Liver (tissue), 9 donors: Measurements from ENCODE around the gene CFAP73. TPM values are rescaled to one million over a fixed set of nuclear protein-coding genes. Genes with fewer than 3 reads are reported as not detected.

Experiments used
- DNase-seq: peaks from one replicate; pipeline ENCODE4 v3.0.0-alpha.2; 2017; ENCODE audit warnings: low spot score
- H3K27ac ChIP-seq, 2 donors: one replicate each; pipeline ENCODE4 v1.7.0; 2013; ENCODE audit warnings: inconsistent platforms in 2 of 2, low read length in 2 of 2, control low read depth in 1 of 2, low read depth in 1 of 2, mild to moderate bottlenecking in 1 of 2
- H3K27me3 ChIP-seq, 4 donors: one replicate each; pipeline versions ENCODE4 v1.6.1 to v1.7.0; 2013; ENCODE audit warnings: low read length in 3 of 4, inconsistent platforms in 1 of 4, mild to moderate bottlenecking in 1 of 4, moderate library complexity in 1 of 4; ENCODE audit not compliant: control insufficient read depth in 4 of 4, insufficient read depth in 4 of 4
- H3K36me3 ChIP-seq, 4 donors: one replicate each; pipeline versions ENCODE4 v1.6.1 to v1.7.0; 2013; ENCODE audit warnings: low read length in 3 of 4, mild to moderate bottlenecking in 3 of 4, low read depth in 1 of 4, moderate library complexity in 1 of 4; ENCODE audit not compliant: control insufficient read depth in 4 of 4, insufficient read depth in 3 of 4
- H3K4me1 ChIP-seq, 4 donors: one replicate each; pipeline versions ENCODE4 v1.6.1 to v1.7.0; 2013; ENCODE audit warnings: low read length in 3 of 4, mild to moderate bottlenecking in 3 of 4, moderate library complexity in 1 of 4; ENCODE audit not compliant: control insufficient read depth in 4 of 4, insufficient read depth in 4 of 4
- H3K4me3 ChIP-seq, 3 donors: one replicate each; pipeline versions ENCODE4 v1.6.1 to v1.7.0; 2013; ENCODE audit warnings: low read length in 3 of 3, control low read depth in 1 of 3, low read depth in 1 of 3, mild to moderate bottlenecking in 1 of 3
- H3K9ac ChIP-seq, 2 donors: one replicate each; pipeline ENCODE4 v1.7.0; 2013; ENCODE audit warnings: low read length in 2 of 2, mild to moderate bottlenecking in 2 of 2, moderate library complexity in 2 of 2, control low read depth in 1 of 2, low read depth in 1 of 2
- H3K9me3 ChIP-seq, 4 donors: one replicate each; pipeline versions ENCODE4 v1.6.1 to v1.7.0; 2013; ENCODE audit warnings: low read length in 3 of 4; ENCODE audit not compliant: control insufficient read depth in 4 of 4
- ATF3 ChIP-seq: IDR thresholded peaks from 2 replicates; pipeline ENCODE4 v1.6.1; 2016; ENCODE audit warnings: antibody characterized with exemption
- CTCF ChIP-seq: fragments of 150-350 bp; IDR thresholded peaks from 2 replicates; pipeline ENCODE4 v1.5.1; 2017; ENCODE audit warnings: improper control_type of control experiment, low read depth, low read length; ENCODE audit not compliant: missing input control
- EGR1 ChIP-seq, 2 donors: IDR thresholded peaks; 2 replicates each; pipeline ENCODE4 v1.6.1; 2016 to 2018; ENCODE audit warnings: antibody characterized with exemption in 2 of 2, low read depth in 2 of 2
- FOXA1 ChIP-seq: IDR thresholded peaks from 2 replicates; pipeline ENCODE4 v1.6.1; 2016; ENCODE audit warnings: antibody characterized with exemption
- FOXA2 ChIP-seq: IDR thresholded peaks from 2 replicates; pipeline ENCODE4 v1.6.1; 2016; ENCODE audit warnings: antibody characterized with exemption
- GABPA ChIP-seq, 2 donors: IDR thresholded peaks in 1 of 2; conservative IDR thresholded peaks in 1 of 2; 2 replicates each; pipeline ENCODE4 v1.6.1; 2016; ENCODE audit warnings: antibody characterized with exemption in 2 of 2, mild to moderate bottlenecking in 1 of 2, moderate library complexity in 1 of 2
- HNF4A ChIP-seq, 2 donors: conservative IDR thresholded peaks; 2 replicates each; pipeline ENCODE4 v1.6.1; 2016; ENCODE audit warnings: antibody characterized with exemption in 2 of 2, mild to moderate bottlenecking in 2 of 2
- HNF4G ChIP-seq: IDR thresholded peaks from 2 replicates; pipeline ENCODE4 v1.6.1; 2016; ENCODE audit warnings: antibody characterized with exemption
- JUND ChIP-seq, 2 donors: IDR thresholded peaks; 2 replicates each; pipeline ENCODE4 v1.6.1; 2016; ENCODE audit warnings: antibody characterized with exemption in 2 of 2
- NR2F2 ChIP-seq: IDR thresholded peaks from 2 replicates; pipeline ENCODE4 v1.6.1; 2016; ENCODE audit warnings: antibody characterized with exemption
- RAD21 ChIP-seq, 2 donors: IDR thresholded peaks; 2 replicates each; pipeline ENCODE4 v1.6.1; 2016; ENCODE audit warnings: antibody characterized with exemption in 2 of 2, mild to moderate bottlenecking in 2 of 2
- RXRA ChIP-seq, 2 donors: IDR thresholded peaks; 2 replicates each; pipeline ENCODE4 v1.6.1; 2017 to 2018; ENCODE audit warnings: antibody characterized with exemption in 2 of 2, mild to moderate bottlenecking in 1 of 2
- SP1 ChIP-seq: IDR thresholded peaks from 2 replicates; pipeline ENCODE4 v1.6.1; 2018; ENCODE audit warnings: antibody characterized with exemption, mild to moderate bottlenecking
- TAF1 ChIP-seq: conservative IDR thresholded peaks from 2 replicates; pipeline ENCODE4 v1.6.1; 2016; ENCODE audit warnings: antibody characterized with exemption, mild to moderate bottlenecking
- YY1 ChIP-seq: IDR thresholded peaks from 2 replicates; pipeline ENCODE4 v1.6.1; 2016; ENCODE audit warnings: antibody characterized with exemption, mild to moderate bottlenecking
- WGBS: extraction: QIAGEN DNeasy Blood & Tissue Kit; methylation state at CpG from one replicate; pipeline ENCODE4 v1.1.7; 2013; 5-methylcytosine and 5-hydroxymethylcytosine counted together
- polyA plus RNA-seq, 2 donors: library from polyadenylated mRNA; stranded (reverse) in 1 of 2; unstranded in 1 of 2; fragments of 200-250 nt in 1 of 2; fragments of >200 nt in 1 of 2; fragmentation: Nextera tagmentation in 1 of 2; extraction: Ambion mirVana in 1 of 2; gene quantifications; one replicate each; pipeline versions ENCODE4 v1.2.1 to v1.2.3, GENCODE V29; 2013 to 2015
- total RNA-seq, 2 donors: library from RNA; depleted of rRNA; stranded (reverse); fragments of >200 nt; gene quantifications; one replicate each; pipeline ENCODE4 v1.2.3, GENCODE V29; 2014
- TF ChIP-seq, protein P1 (sequence below): IDR thresholded peaks from 2 replicates; pipeline ENCODE4 v1.6.1; 2016; ENCODE audit warnings: antibody characterized with exemption
- TF ChIP-seq, protein P2 (sequence below): IDR thresholded peaks from 2 replicates; pipeline ENCODE4 v1.6.1; 2016; ENCODE audit warnings: antibody characterized with exemption
- TF ChIP-seq, protein P3 (sequence below): IDR thresholded peaks from 2 replicates; pipeline ENCODE4 v1.6.1; 2016; ENCODE audit warnings: antibody characterized with exemption, mild to moderate bottlenecking
- donor health status: healthy.
- donor health status: healthy.
- donor health status: healthy.
- donor health status: healthy.
- donor health status: healthy.

Gene CFAP73
- total and polyA plus RNA-seq, 4 donors = 0.18 to 0.19 TPM; not detected in 2

GRCh38 chr12:113184098-113184899, 34.8 kb downstream of the CFAP73 start:
- H3K4me1 ChIP-seq = peaks cover 8 to 39% (median 24%) of the 10 kb centered on the region in 4 donors
- 33% methylated on average over 26 of the region's 26 CpGs for WGBS
- H3K27me3 ChIP-seq = no peaks in the 10 kb centered on the region
- TF ChIP-seq RAD21 (IDR thresholded peaks at IDR 0.05) (no peak), FOXA1 (no peak)
- TF ChIP-seq, protein P1, sequence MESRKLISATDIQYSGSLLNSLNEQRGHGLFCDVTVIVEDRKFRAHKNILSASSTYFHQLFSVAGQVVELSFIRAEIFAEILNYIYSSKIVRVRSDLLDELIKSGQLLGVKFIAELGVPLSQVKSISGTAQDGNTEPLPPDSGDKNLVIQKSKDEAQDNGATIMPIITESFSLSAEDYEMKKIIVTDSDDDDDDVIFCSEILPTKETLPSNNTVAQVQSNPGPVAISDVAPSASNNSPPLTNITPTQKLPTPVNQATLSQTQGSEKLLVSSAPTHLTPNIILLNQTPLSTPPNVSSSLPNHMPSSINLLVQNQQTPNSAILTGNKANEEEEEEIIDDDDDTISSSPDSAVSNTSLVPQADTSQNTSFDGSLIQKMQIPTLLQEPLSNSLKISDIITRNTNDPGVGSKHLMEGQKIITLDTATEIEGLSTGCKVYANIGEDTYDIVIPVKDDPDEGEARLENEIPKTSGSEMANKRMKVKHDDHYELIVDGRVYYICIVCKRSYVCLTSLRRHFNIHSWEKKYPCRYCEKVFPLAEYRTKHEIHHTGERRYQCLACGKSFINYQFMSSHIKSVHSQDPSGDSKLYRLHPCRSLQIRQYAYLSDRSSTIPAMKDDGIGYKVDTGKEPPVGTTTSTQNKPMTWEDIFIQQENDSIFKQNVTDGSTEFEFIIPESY = no peak
- peak overlapping the region; percentile 74 to 98 for H3K27ac ChIP-seq
- no peak for DNase-seq
- H3K9me3 ChIP-seq = no peaks in the 10 kb centered on the region
- peak overlapping the region; percentile 51 to 97 for H3K9ac ChIP-seq
- H3K4me3 ChIP-seq = peak overlapping the region; percentile 79 to 94 (median 81)
- peaks cover 6 to 15% (median 11%) of the 10 kb centered on the region in 4 donors for H3K36me3 ChIP-seq

DNA sequence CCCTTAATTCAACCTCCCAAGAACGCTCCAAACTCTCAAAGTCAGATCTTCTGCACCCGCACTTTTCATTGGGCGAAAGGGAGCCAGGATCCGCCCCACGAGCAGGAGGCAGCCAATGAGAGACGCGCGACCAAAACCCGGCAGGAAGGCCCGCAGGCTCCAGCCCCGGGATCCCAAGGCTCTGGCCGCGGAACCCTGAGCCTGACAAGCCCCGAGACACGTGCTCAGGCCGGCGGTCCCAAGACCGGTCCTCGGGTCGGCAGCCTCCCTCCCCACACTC, 35.3 kb downstream of the CFAP73 start:
- TF ChIP-seq JUND (IDR thresholded peaks at IDR 0.05) = no peak
- TF ChIP-seq TAF1 = no peak
- TF ChIP-seq SP1 = no peak
- no peak for TF ChIP-seq ATF3
- TF ChIP-seq, protein P1 = no peak
- TF ChIP-seq, protein P2, sequence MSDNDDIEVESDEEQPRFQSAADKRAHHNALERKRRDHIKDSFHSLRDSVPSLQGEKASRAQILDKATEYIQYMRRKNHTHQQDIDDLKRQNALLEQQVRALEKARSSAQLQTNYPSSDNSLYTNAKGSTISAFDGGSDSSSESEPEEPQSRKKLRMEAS = no peak
- TF ChIP-seq, protein P3, sequence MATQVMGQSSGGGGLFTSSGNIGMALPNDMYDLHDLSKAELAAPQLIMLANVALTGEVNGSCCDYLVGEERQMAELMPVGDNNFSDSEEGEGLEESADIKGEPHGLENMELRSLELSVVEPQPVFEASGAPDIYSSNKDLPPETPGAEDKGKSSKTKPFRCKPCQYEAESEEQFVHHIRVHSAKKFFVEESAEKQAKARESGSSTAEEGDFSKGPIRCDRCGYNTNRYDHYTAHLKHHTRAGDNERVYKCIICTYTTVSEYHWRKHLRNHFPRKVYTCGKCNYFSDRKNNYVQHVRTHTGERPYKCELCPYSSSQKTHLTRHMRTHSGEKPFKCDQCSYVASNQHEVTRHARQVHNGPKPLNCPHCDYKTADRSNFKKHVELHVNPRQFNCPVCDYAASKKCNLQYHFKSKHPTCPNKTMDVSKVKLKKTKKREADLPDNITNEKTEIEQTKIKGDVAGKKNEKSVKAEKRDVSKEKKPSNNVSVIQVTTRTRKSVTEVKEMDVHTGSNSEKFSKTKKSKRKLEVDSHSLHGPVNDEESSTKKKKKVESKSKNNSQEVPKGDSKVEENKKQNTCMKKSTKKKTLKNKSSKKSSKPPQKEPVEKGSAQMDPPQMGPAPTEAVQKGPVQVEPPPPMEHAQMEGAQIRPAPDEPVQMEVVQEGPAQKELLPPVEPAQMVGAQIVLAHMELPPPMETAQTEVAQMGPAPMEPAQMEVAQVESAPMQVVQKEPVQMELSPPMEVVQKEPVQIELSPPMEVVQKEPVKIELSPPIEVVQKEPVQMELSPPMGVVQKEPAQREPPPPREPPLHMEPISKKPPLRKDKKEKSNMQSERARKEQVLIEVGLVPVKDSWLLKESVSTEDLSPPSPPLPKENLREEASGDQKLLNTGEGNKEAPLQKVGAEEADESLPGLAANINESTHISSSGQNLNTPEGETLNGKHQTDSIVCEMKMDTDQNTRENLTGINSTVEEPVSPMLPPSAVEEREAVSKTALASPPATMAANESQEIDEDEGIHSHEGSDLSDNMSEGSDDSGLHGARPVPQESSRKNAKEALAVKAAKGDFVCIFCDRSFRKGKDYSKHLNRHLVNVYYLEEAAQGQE = no peak
- no peak for TF ChIP-seq NR2F2
- TF ChIP-seq EGR1 (IDR thresholded peaks at IDR 0.05; ENCODE audit: low read depth in 2 of 2) = no peak
- TF ChIP-seq HNF4A (conservative IDR thresholded peaks at IDR 0.05) = no peak
- no peak for TF ChIP-seq YY1
- TF ChIP-seq FOXA2 = no peak
- no peak for TF ChIP-seq RXRA (IDR thresholded peaks at IDR 0.05)
- TF ChIP-seq GABPA (IDR thresholded peaks at IDR 0.05 in 1 of 2, conservative IDR thresholded peaks at IDR 0.05 in 1 of 2) = no peak
- TF ChIP-seq CTCF = no peak
- TF ChIP-seq FOXA1 = no peak
- TF ChIP-seq HNF4G = no peak
- no peak for TF ChIP-seq RAD21 (IDR thresholded peaks at IDR 0.05)
- no peaks in the 10 kb centered on the region for H3K9me3 ChIP-seq
- H3K4me3 ChIP-seq = peak overlapping the region; percentile 79 to 94 (median 81)
- under 1% methylated on average over 20 of the region's 20 CpGs for WGBS
- peak; percentile 89 for DNase-seq
- H3K4me1 ChIP-seq = peaks cover 8 to 39% (median 24%) of the 10 kb centered on the region in 4 donors
- peak overlapping the region; percentile 51 to 97 for H3K9ac ChIP-seq
- no peaks in the 10 kb centered on the region for H3K27me3 ChIP-seq
- H3K27ac ChIP-seq = peak overlapping the region; percentile 74 to 98
- peaks cover 3 to 9% (median 6%) of the 10 kb centered on the region in 4 donors for H3K36me3 ChIP-seq
